Gastrocnemius medialis (tissue), 4 donors: Measurements from ENCODE around the gene C2CD3. TPM values are rescaled to one million over a fixed set of nuclear protein-coding genes. Genes with fewer than 3 reads are reported as not detected.

Experiments
- ATAC-seq, 2 donors: fragments of 150-250 bp; one replicate each; pipeline ENCODE4 v1.9.1; 2016
- DNase-seq, 2 donors: peaks; one replicate each; pipeline ENCODE4 v3.0.0-alpha.2; 2019
- H3K27ac ChIP-seq, 4 donors: fragments of 200-600 bp; sonication (generic); 1 replicate in 1 of 4; 2 replicates in 3 of 4; pipeline ENCODE4 v1.5.1; 2016 to 2018; ENCODE audit warnings: mild to moderate bottlenecking in 2 of 4, moderate library complexity in 1 of 4
- H3K27me3 ChIP-seq, 3 donors: fragments of 200-600 bp; sonication (generic) in 2 of 3; 1 replicate in 1 of 3; 2 replicates in 2 of 3; pipeline versions ENCODE4 v1.5.1 to v1.6.0; 2016 to 2019; ENCODE audit warnings: mild to moderate bottlenecking in 1 of 3, moderate library complexity in 1 of 3
- H3K36me3 ChIP-seq, 2 donors: fragments of 200-600 bp; sonication (generic) in 1 of 2; one replicate each; pipeline ENCODE4 v1.5.1; 2017 to 2018
- H3K4me1 ChIP-seq, 2 donors: fragments of 200-600 bp; sonication (generic) in 1 of 2; one replicate each; pipeline ENCODE4 v1.5.1; 2016 to 2017; ENCODE audit warnings: mild to moderate bottlenecking in 2 of 2
- H3K4me3 ChIP-seq, 4 donors: fragments of 200-600 bp; sonication (generic) in 3 of 4; 1 replicate in 1 of 4; 2 replicates in 3 of 4; pipeline ENCODE4 v1.5.1; 2016 to 2019; ENCODE audit warnings: mild to moderate bottlenecking in 2 of 4
- H3K9me3 ChIP-seq, 3 donors: fragments of 200-600 bp; sonication (generic) in 2 of 3; 1 replicate in 1 of 3; 2 replicates in 2 of 3; pipeline ENCODE4 v1.5.1; 2016 to 2019
- CTCF ChIP-seq, 5 experiments: fragments of 450-650 bp in 3 of 5; fragments of 200-600 bp in 2 of 5; sonication (generic) in 2 of 5; IDR thresholded peaks in 4 of 5; conservative IDR thresholded peaks in 1 of 5; 1 replicate in 4 of 5; 2 replicates in 1 of 5; pipeline ENCODE4 v1.5.1; 2016 to 2019; ENCODE audit warnings: antibody characterized with exemption in 5 of 5, mild to moderate bottlenecking in 3 of 5, moderate library complexity in 3 of 5
- POLR2A ChIP-seq, 2 donors: fragments of 450-650 bp; IDR thresholded peaks; one replicate each; pipeline ENCODE4 v1.6.1; 2017; ENCODE audit warnings: antibody characterized with exemption in 2 of 2, mild to moderate bottlenecking in 2 of 2, moderate library complexity in 2 of 2
- in situ Hi-C, 4 donors: fragments of 200-750 bp; cut with MboI; loops; one replicate each; pipeline versions ENCODE4 v1.15.0 to v1.8.0; 2017; ENCODE audit warnings: low sequenced_read_pairs in 4 of 4
- intact Hi-C: fragments of 100-400 bp; cut with DNase I; formaldehyde crosslinking; loops from one replicate; pipeline ENCODE4 v1.15.1; 2023; ENCODE audit warnings: low total_unique reads
- total RNA-seq, 4 donors: library from RNA; depleted of rRNA; stranded (reverse); fragments of >200 nt; gene quantifications; one replicate each; pipeline versions ENCODE4 v1.1.0 to v1.2.3, GENCODE V29; 2016

C2CD3 gene
- total RNA-seq, 4 donors from 2014 or later = 13.8 to 33.2 (median 16.4) TPM

GRCh38 chr11:74019104-74019738, 151.6 kb downstream of the C2CD3 start:
- Histone ChIP-seq H3K36me3 (no peaks in the 10 kb centered on the region), H3K27ac (peak overlapping the region; percentile 88 to 99 (median 92)), H3K27me3 (no peaks in the 10 kb centered on the region), H3K4me3 (peak overlapping the region in 1 of 4 donors; percentile 10), H3K9me3 (no peaks in the 10 kb centered on the region), H3K4me1 (peaks cover 37 to 38% of the 10 kb centered on the region in 2 donors)
- peak; percentile 18 to 50 for ATAC-seq
- DNase-seq = peak in 1 of 2 donors; percentile 77
- in situ Hi-C loops = no loop called here
- intact Hi-C loops = loop anchor here (5.0 to 10.0 kb wide), 2 partner anchors 153 to 634 kb away; partner anchors contain the start of genes C2CD3 and PPME1
- TF ChIP-seq CTCF (IDR thresholded peaks at IDR 0.05 in 4 of 5, conservative IDR thresholded peaks at IDR 0.05 in 1 of 5) (no peak), POLR2A (IDR thresholded peaks at IDR 0.05) (no peak)

GRCh38 chr11:74018331-74019005, 152.3 kb downstream of the C2CD3 start:
- H3K27me3 ChIP-seq = no peaks in the 10 kb centered on the region
- peak overlapping the region; percentile 88 to 99 (median 92) for H3K27ac ChIP-seq
- H3K9me3 ChIP-seq = no peaks in the 10 kb centered on the region
- TF ChIP-seq POLR2A (IDR thresholded peaks at IDR 0.05) = peak; percentile 59 to 68
- TF ChIP-seq CTCF (IDR thresholded peaks at IDR 0.05 in 4 of 5, conservative IDR thresholded peaks at IDR 0.05 in 1 of 5) = no peak
- intact Hi-C loops = loop anchor here (1.0 to 10.0 kb wide), 5 partner anchors 9 to 634 kb away; partner anchors contain the start of genes C2CD3, PPME1, UCP2 and UCP3
- no peaks in the 10 kb centered on the region for H3K36me3 ChIP-seq
- in situ Hi-C loops = no loop called here
- peak; percentile 85 to 89 for ATAC-seq
- DNase-seq = peak; percentile 94 to 99
- peaks cover 34 to 37% of the 10 kb centered on the region in 2 donors for H3K4me1 ChIP-seq
- peak overlapping the region; percentile 9 to 34 (median 22) for H3K4me3 ChIP-seq

GRCh38 chr11:74017631-74018030, 153.2 kb downstream of the C2CD3 start:
- H3K4me1 ChIP-seq = peaks cover 34 to 37% of the 10 kb centered on the region in 2 donors
- intact Hi-C loops (loop anchor here (1.0 to 10.0 kb wide), 5 partner anchors 8 to 633 kb away; partner anchors contain the start of genes C2CD3, PPME1, UCP2 and UCP3), in situ Hi-C loops (no loop called here)
- H3K4me3 ChIP-seq = peak overlapping the region in 1 of 4 donors; percentile 34
- H3K9me3 ChIP-seq = no peaks in the 10 kb centered on the region
- no peak for TF ChIP-seq POLR2A (IDR thresholded peaks at IDR 0.05)
- no peak for TF ChIP-seq CTCF (IDR thresholded peaks at IDR 0.05 in 4 of 5, conservative IDR thresholded peaks at IDR 0.05 in 1 of 5)
- no peak for DNase-seq
- H3K27ac ChIP-seq = peak overlapping the region; percentile 88 to 99 (median 92)
- no peaks in the 10 kb centered on the region for H3K36me3 ChIP-seq
- no peaks in the 10 kb centered on the region for H3K27me3 ChIP-seq
- no peak for ATAC-seq

- peaks cover 47% of the 10 kb centered on the region in 2 donors for H3K4me1 ChIP-seq
- intact Hi-C loops = loop anchor here (5.0 to 10.0 kb wide), 2 partner anchors 156 to 631 kb away; partner anchors contain the start of genes C2CD3 and PPME1
- in situ Hi-C loops = no loop called here
- no peak for DNase-seq
- H3K27ac ChIP-seq = peak overlapping the region; percentile 88 to 99 (median 92)
- H3K27me3 ChIP-seq = no peaks in the 10 kb centered on the region
- no peak for ATAC-seq
- H3K36me3 ChIP-seq = no peaks in the 10 kb centered on the region
- TF ChIP-seq POLR2A (IDR thresholded peaks at IDR 0.05) = no peak
- no peak for TF ChIP-seq CTCF (IDR thresholded peaks at IDR 0.05 in 4 of 5, conservative IDR thresholded peaks at IDR 0.05 in 1 of 5)
- no peak overlapping the region for H3K4me3 ChIP-seq
- no peaks in the 10 kb centered on the region for H3K9me3 ChIP-seq
Observed at GRCh38 chr11:74015919-74016684, 154.7 kb downstream of the C2CD3 start.
